Stimulated activated CD4-positive, alpha-beta T cell treated with anti-CD3 and anti-CD28 coated beads, Interleukin-1b, Interleukin-23, amount 100 ng/mL, for 4 hours (primary cell): Measurements from ENCODE around the gene TMEM179.
"Not testable (repeated sequence)": the region's sequence is repeated elsewhere in the genome, so short reads cannot be mapped to it uniquely, and the experiment has no call there.

Experiments used
- DNase-seq, 2 donors: peaks; one replicate each; pipeline ENCODE4 v3.0.0-alpha.2; 2020; ENCODE audit warnings: low read depth in 2 of 2

TMEM179 gene

GRCh38 chr14:104586832-104587620 is 17.5 kb downstream of the TMEM179 start:
- no peak for DNase-seq

GRCh38 chr14:104585966-104586697 is 18.4 kb downstream of the TMEM179 start:
- no peak for DNase-seq

GRCh38 chr14:104584557-104584956 is 20.0 kb downstream of the TMEM179 start:
- DNase-seq = no peak

- no peak for DNase-seq
These were observed 20.9 kb downstream of the TMEM179 start for GRCh38 chr14:104583424-104584306.

- no peak for DNase-seq
These were observed 21.9 kb downstream of the TMEM179 start for GRCh38 chr14:104582662-104583061.

- DNase-seq = no peak
These were observed 22.6 kb downstream of the TMEM179 start for GRCh38 chr14:104582005-104582404.

GRCh38 chr14:104581521-104581920 is 23.1 kb downstream of the TMEM179 start:
- DNase-seq = no peak

- DNase-seq = no peak
These were observed 23.6 kb downstream of the TMEM179 start for GRCh38 chr14:104580961-104581360.

GRCh38 chr14:104579939-104580338 is 24.6 kb downstream of the TMEM179 start:
- not testable (repeated sequence) for DNase-seq

- DNase-seq = no peak
These were observed 25.1 kb downstream of the TMEM179 start, which contains the start of gene C14orf180 for GRCh38 chr14:104579507-104579906. C14orf180 (plus strand) TSS chr14:104579764; CDS start chr14:104586431, 6,667 bp downstream.

GRCh38 chr14:104578321-104578720 is 26.3 kb downstream of the TMEM179 start:
- no peak for DNase-seq

- no peak for DNase-seq
These were observed 26.7 kb downstream of the TMEM179 start for GRCh38 chr14:104577847-104578301.

GRCh38 chr14:104577426-104577825 is 27.1 kb downstream of the TMEM179 start:
- DNase-seq = no peak

- DNase-seq = no peak
These were observed 27.6 kb downstream of the TMEM179 start for GRCh38 chr14:104576970-104577332.

- DNase-seq = no peak
These were observed 28.2 kb downstream of the TMEM179 start for GRCh38 chr14:104576232-104576969.

GRCh38 chr14:104574978-104575583 is 29.5 kb downstream of the TMEM179 start:
- DNase-seq = no peak

GRCh38 chr14:104574536-104574935 is 30.0 kb downstream of the TMEM179 start:
- DNase-seq = no peak

GRCh38 chr14:104573930-104574329 is 30.6 kb downstream of the TMEM179 start:
- no peak for DNase-seq

- no peak for DNase-seq
These were observed 31.9 kb downstream of the TMEM179 start for GRCh38 chr14:104572668-104573067.

GRCh38 chr14:104572024-104572626 is 32.4 kb downstream of the TMEM179 start:
- no peak for DNase-seq
